GM18526 (cell line): ENCODE measurements around the gene METTL8.

Source experiments
- POLR2A ChIP-seq: IDR thresholded peaks from 3 replicates; pipeline ENCODE4 v1.6.1; 2011; ENCODE audit not compliant: insufficient read length; ENCODE audit errors: extremely low read depth

Gene METTL8

DNA sequence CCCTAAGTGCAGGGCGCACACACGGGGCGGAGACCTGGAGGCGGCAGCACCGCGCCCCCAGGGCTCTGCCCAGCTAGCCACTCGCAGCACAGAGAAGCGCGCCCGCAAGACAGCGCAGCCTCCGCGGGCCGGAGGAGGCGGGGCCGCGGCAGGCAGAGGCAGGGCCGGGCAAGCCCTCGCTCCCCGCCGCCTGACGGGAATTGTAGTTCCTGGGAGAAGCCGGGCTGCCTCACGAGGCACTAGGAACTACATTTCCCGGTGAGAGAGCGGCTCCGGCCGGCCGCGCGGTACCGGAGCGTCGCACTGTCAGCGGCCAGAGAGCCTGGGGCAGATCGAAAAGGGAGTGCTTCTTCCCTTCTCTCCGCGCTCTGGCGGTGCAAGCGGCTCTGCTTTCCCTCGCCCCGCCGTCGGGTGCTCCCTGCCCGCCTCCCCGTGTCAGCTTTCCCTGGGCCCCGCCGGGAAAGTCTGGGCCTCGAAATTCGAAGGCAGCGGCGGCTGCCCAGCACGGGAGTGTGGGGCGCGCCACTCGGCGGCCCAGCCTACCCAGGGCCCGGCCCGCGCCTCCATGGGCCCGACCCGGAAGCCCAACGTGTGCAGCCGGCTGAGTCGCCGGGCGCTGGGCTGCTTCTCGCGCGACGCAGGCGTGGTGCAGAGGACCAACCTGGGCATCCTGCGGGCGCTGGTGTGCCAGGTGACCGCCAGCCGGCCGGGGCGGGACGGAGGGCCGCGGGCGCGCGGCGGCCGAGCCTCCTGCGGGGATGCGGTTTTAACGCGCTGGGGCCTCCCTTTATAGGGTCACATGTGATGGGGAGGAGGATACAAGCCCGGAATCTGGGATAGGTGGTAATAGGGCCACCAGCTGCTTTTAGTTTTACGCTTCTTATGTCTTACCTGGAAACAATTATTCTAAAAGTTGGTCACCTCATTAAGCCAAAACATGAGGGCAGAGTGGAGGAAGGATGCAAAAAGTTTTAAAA lies 511 bp upstream of the METTL8 start, which contains the start of gene DCAF17:
Gene DCAF17, plus strand, starts transcription at position 214 of the 977 bp plus-strand sequence. Its CDS starts 352 bp downstream, at position 566.
- peak; percentile 62 for TF ChIP-seq POLR2A

DNA sequence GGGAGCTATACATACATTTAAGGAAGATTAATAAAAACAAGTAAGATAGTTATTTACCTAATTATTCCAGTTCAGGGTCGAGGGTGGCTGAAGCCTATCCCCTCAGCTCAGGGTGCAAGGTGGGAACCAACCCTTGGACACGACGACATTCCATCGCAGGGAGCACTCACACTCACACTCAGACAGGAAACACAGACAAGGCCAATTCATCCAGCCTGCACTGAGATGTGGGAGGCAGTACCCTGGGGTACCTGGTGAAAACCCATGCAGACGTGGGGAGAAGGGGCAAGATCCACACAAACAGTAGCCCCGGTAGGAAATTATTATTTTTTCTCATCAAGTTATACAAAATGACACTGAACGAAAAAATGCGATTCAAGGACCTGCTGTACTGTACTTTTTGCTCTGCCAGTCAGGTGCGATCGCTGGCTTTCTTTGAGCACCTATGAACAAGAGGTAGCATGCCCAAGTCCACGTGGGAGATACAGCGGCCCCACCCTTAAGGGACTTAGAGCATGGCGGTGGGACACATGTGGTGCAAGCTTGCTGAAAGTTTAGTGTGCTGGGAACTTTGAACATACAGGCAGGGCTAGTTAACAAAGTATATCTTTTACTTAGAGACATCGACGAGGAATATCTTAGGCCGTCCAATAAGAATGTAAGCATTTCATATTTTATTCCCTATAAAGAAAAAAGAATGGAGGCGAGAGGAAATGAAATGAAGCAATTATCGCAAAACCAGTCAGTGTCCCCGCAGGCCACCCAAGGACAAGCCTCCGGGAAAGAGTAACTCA lies 624 bp downstream of the METTL8 start:
- TF ChIP-seq POLR2A = no peak

DNA sequence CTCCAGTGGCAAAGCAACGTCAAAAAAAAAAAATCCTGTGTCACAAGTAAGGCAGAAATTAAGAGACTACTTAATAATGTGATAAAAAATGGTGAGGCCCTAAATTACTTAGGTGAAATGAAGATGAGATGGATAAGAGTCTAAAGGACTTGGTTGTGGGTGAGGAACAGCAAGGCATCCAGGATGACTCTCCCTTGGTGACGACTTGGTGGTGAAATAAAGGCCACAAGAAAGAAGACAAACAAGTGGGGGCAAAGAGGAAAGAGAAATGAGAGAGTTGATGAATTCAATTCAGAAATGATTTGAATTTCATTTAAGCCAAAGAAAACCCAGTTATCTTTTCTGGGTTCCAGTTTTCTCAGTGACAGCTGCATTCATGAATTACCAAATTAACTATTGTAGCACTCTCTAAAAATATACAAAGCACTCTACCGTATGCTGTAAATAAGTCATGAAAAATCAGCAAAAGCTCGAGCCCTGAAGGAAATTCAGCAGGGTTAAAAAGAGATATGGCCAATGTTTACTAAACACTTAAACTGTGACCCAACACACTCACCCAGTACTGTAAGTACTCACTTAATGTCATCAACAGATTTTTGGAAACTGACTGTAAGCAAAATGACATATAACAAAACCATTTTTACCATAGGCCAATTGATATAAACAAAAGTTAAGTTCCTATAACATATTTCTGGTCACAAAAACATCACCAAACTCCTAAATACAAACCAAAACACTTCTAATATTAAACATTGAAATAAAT lies 1.4 kb downstream of the METTL8 start:
- no peak for TF ChIP-seq POLR2A

DNA sequence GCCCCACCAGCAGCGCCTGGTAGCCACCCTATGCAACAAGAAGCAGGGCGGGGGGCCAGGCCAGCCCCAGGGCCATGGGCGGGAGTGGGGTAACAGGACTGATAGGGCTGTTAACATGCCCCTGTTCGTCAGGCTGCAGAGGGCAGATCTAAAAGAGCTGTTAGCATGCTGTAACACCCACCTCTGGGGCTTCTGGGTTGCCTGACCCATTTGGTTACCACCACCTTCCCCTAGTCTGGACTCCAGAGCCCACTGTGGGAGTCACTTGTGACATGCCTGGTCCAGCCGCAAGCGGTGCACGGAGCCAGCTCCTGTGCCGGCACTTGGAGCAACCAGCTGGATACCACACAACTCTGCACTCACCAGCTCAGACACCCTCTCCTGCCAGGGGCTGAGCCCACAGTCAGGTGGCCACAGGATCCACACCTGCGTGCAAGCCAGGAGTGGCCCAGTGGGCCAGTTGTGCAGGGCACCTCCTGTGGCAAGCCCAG lies 2.1 kb downstream of the METTL8 start:
- no peak for TF ChIP-seq POLR2A

DNA sequence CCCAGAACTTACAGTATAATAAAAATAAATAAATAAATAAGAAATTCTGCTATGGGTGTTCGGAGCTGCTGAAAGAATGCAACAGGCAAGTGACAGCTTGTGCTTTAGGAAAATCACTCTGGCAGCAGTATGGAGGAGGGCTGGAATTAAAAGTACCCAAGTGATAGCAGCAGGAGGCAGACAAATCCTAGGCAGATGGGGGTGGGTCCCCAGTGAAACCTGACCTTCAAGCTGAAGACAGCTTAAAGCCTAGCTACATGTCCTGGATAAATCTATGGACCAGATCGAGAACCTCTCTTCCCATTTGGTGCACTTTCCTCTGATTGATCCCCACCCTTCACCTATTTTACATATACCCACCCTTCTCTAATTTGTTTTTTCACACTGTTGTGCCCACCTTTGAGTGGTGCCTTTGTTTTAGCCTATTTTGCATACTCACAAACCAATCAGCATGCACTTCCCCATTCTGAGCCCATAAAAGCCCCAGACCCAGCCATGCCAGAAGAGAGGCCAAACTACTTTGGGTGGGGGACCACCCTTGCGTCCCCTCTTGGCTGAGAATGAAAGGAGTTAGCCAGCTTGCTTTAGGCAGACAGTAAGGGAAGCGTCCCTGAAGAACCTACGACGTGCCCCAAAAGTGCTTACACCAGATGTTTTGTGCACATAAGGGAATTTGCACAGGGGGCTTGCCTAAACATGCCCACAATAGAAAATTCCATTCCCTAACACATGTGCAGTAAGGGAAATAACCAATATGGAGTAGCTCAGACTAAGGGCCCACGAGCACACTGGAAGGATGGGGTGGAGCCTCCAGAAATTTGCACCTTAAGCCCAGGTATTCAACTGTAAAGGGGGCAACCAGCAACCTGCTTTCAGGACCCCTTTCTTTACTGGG lies 3.0 kb downstream of the METTL8 start:
- TF ChIP-seq POLR2A = no peak

DNA sequence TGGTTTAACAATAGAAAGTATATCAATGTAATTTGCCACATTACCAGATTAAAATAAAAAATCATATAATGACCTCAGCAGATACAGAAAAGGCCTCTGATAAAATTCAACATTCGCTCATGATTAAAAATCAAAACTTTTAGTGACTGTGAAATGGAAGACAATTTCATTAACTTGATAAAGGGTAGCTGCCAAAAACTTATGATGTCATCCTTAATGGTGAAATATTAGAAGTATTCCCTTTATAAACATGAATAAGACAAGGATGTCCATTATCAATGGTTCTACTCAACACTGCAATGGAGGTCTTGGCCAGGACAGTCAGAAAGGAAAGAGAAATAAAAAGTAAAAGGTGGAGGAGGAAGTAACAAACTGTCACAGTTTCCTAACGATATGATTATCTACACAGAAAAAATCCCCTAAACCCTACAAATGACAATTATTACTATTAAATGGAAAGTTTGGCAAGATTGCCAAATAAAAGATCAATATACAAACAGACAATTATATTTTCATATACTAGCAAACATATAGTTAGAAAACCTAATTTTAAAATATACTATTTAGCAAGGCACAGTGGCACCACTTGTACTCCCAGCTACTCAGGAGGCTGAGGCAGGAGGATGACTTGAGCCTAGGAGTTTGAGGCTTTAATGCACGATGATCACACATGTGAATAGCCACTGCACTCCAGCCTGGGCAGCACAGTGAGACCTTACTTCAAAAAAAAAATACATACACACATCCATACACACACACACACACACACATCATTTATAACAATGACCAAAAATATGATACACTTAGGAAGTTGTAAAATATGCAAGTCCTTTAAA lies 12.8 kb downstream of the METTL8 start:
- no peak for TF ChIP-seq POLR2A

DNA sequence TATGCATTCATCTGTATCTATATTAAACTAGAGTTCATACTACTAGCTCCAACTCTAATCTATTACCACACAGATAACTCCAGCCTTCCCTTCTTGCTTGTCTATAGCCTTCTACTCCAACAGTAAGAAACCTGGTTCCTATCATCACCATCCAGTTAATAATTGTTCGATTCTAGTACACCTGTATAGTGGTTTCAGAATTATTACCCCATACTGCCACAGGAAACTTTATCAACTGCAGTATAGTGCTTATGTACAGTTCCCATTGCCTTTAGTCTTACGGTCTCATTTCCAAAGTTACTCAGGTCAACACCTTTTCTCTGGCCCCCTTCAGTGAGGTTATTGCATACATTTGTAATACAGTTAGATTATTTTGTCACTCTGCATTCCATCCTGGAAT lies 14.5 kb downstream of the METTL8 start:
- TF ChIP-seq POLR2A = no peak

DNA sequence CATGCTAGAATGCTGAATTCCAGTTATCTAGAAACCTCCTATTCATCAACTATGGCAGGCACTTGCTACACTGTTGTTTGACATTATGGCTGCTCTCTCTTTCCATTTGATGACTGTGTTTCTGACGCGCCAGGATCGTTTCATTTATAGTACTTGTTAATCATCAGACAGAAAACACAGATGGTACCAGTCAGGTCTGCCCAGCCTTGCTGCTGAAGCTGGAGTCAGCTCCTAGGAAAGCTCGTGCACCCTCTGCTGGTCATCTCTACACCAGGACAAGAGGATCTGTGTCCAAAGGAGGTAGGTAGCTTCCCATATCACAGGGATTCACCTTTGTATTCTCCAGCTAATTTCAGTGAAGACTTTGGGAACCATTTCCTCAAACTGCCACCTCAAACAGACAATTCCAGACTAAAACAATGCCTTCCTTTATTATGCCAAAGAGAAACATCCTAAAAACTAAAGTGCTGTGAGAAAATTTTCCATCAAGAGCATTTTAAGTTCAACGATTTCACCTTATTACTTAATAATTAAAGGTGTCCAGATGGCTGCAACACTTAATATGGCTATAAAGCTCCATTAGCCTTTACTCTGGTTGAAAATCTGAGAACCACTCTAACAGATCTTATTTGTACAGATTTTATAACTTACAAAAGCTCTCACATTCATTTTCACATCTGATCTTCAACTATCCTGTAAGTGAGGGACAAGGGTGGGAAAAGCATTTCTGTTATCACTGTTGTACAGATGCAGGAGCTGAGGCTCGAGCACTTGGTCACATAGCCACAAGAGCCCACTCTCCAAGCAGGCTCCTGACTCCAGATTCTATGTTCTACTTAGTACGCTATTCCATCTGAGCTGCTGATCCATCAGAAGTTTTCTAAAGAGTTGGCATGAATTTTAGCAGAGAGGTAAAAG lies 17.5 kb downstream of the METTL8 start:
- no peak for TF ChIP-seq POLR2A

DNA sequence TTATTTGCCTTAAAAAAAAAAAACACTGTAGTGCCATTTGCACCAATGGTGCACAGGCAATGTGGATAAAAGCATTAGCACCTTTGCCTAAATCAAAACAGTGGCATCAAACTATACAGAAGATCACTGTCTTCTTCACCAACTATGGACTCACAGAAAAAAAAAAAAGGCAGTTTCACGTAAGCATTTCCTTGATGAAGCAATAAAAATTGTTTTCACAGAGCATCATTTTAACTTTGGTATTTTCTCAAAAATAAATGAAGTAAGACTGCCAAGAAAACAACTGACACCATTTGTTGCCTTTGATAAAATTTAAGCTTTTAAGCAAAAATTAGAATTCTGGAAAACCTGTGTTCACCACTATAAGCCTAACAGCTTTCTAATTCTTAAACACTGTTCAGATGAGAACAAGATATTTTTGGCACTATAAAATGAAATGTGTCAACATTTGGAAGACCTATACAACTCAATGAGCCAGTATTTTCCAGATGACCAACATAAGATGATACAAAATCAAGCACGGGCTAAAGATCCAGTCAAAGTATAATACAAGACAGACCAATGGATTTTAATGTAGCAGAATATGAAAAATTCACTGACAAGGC lies 21.1 kb downstream of the METTL8 start:
- no peak for TF ChIP-seq POLR2A

DNA sequence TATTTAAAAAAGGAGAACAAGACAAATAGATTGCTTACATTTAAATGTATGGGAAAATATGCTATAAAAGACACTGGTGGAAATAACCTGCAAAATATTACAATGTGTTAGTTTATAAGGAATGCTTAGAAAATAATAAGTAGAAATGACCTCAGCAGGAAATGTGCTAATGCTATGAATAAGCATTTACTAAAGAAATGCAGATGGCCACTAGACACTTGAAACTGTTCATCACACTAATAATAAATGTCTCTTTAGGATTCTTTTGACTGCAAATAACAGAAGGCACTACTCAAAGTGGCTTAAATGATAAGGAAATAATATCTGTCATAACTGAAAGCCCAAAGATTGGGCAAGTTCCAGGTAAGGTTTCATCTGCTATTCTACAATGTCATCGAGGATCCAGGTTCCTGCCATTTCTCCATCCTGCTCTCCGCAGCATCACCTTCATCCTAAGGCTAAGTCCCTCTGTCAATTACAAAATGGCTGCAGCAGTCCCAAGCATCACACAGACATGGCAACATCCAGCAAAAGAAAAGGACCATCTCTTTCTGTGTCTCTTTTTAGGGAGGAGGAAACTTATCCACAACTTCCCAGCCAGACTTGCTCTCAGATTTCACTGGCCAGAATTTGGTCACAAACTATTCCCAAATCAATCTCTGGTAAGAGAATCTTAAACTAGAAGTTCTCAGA lies 21.9 kb downstream of the METTL8 start:
- TF ChIP-seq POLR2A = no peak

DNA sequence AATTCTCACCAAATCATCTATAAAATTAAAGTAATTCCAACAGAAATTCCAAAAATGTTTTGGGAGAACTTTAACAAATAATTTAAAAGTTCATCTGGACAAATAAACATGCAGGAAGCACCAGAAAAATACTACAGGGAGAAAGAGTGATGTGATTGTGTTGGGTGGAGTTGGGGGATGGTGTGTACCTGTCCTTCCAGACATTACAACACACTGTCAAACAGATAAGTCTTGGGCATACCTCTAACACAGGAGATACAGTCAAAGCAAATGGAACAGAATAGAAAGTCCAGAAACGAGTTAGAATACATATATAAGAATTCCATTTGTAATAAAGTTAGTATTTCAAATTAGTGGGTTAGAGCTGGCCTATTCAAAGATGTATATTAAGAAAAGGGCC lies 22.6 kb downstream of the METTL8 start:
- TF ChIP-seq POLR2A = no peak

DNA sequence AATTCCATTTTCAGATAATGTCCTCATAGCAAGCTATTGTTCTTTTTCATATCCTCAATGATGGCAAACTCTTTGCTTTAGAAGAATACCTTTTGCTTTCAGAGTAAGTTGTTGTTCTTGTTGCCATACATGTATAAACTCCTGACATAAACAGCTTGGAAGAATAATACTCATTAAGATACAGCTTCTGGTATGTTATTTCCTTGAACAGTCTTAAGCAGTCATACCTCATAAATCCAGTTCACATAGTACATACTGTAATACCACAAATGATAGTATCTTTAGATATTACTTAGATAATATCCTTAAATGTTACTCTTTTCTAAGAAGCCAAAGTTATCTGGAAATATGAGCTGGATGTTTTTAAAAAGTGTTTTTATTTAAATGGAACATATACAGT lies 23.2 kb downstream of the METTL8 start:
- no peak for TF ChIP-seq POLR2A
